GM12878 (cell line): Measurements from ENCODE around the gene GALNS.

Source experiments
- BMI1 ChIP-seq: fragments of 450-650 bp; IDR thresholded peaks from 2 replicates; pipeline ENCODE4 v1.6.1; 2016; ENCODE audit warnings: mild to moderate bottlenecking, moderate library complexity, borderline replicate concordance
- BRCA1 ChIP-seq: IDR thresholded peaks from 2 replicates; pipeline ENCODE4 v1.6.1; 2011; ENCODE audit warnings: low read depth, low read length, improper control_type of control experiment
- ESRRA ChIP-seq: IDR thresholded peaks from 2 replicates; pipeline ENCODE4 v1.6.1; 2012; ENCODE audit warnings: mild to moderate bottlenecking, low read length, improper control_type of control experiment
- FOXK2 ChIP-seq: fragments of 450-650 bp; IDR thresholded peaks from 2 replicates; pipeline ENCODE4 v1.6.1; 2017; ENCODE audit warnings: mild to moderate bottlenecking, moderate library complexity
- MEF2A ChIP-seq: IDR thresholded peaks from 2 replicates; pipeline ENCODE4 v1.6.1; 2011; ENCODE audit warnings: low read depth, mild to moderate bottlenecking, low read length, moderate library complexity; ENCODE audit not compliant: insufficient read depth
- NFYB ChIP-seq: IDR thresholded peaks from 2 replicates; pipeline ENCODE4 v1.6.1; 2011; ENCODE audit warnings: low read depth, mild to moderate bottlenecking, low read length, improper control_type of control experiment, moderate library complexity; ENCODE audit not compliant: insufficient read depth
- POLR2A ChIP-seq: IDR thresholded peaks from 2 replicates; pipeline ENCODE4 v1.6.1; 2011; ENCODE audit warnings: low read depth, mild to moderate bottlenecking, low read length
- SIN3A ChIP-seq: IDR thresholded peaks from 2 replicates; pipeline ENCODE4 v1.6.1; 2012; ENCODE audit warnings: low read depth, low read length, improper control_type of control experiment
- SP1 ChIP-seq: IDR thresholded peaks from one replicate; pipeline ENCODE4 v1.6.1; 2011; ENCODE audit warnings: low read depth, low read length
- SREBF1 ChIP-seq: IDR thresholded peaks from 2 replicates; pipeline ENCODE4 v1.6.1; 2012; ENCODE audit warnings: mild to moderate bottlenecking, low read length
- ZNF274 ChIP-seq: IDR thresholded peaks from one replicate; pipeline ENCODE4 v1.8.0; 2011; ENCODE audit not compliant: insufficient read length, insufficient read depth
- TF ChIP-seq, protein P1 (sequence below), 3 experiments: IDR thresholded peaks in 2 of 3; conservative IDR thresholded peaks in 1 of 3; 2 replicates each; pipeline ENCODE4 v1.5.1; 2011; ENCODE audit warnings: low read depth in 3 of 3, low read length in 3 of 3, mild to moderate bottlenecking in 3 of 3, control low read depth in 2 of 3, moderate library complexity in 2 of 3, inconsistent platforms in 1 of 3, mixed read lengths in 1 of 3; ENCODE audit not compliant: control insufficient read depth in 2 of 3, insufficient read depth in 1 of 3; ENCODE audit errors: extremely low read depth in 1 of 3

DNA sequence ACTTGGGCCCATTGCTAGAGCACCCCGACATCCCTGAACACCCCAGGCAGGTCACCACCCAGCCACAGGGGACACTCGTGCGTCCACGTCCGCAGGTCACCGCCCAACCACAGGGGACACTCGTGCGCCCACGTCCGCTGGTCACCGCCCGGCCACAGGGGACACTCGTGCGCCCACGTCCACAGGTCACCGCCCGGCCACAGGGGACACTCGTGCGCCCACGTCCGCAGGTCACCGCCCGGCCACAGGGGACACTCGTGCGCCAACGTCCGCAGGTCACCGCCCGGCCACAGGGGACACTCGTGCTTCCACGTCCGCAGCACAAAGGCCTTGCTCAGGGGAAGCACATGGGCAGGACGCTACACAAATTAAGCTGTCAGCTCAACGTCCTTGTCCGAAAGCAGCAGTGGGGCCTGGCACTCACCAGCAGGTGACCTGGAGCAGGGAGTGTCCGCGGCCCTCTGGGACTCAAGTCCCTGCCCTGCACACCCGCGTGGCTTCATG, 17.7 kb downstream of the GALNS start:
- TF ChIP-seq SREBF1 (no peak), NFYB (no peak), MEF2A (no peak), ESRRA (no peak), SIN3A (no peak), POLR2A (no peak), FOXK2 (no peak), ZNF274 (no peak), BMI1 (no peak), BRCA1 (no peak), SP1 (no peak)
- TF ChIP-seq, protein P1, sequence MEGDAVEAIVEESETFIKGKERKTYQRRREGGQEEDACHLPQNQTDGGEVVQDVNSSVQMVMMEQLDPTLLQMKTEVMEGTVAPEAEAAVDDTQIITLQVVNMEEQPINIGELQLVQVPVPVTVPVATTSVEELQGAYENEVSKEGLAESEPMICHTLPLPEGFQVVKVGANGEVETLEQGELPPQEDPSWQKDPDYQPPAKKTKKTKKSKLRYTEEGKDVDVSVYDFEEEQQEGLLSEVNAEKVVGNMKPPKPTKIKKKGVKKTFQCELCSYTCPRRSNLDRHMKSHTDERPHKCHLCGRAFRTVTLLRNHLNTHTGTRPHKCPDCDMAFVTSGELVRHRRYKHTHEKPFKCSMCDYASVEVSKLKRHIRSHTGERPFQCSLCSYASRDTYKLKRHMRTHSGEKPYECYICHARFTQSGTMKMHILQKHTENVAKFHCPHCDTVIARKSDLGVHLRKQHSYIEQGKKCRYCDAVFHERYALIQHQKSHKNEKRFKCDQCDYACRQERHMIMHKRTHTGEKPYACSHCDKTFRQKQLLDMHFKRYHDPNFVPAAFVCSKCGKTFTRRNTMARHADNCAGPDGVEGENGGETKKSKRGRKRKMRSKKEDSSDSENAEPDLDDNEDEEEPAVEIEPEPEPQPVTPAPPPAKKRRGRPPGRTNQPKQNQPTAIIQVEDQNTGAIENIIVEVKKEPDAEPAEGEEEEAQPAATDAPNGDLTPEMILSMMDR (IDR thresholded peaks at IDR 0.05 in 2 of 3, conservative IDR thresholded peaks at IDR 0.05 in 1 of 3; ENCODE audit: control insufficient read depth in 2 of 3, extremely low read depth in 1 of 3, insufficient read depth in 1 of 3, low read depth in 3 of 3, low read length in 3 of 3): peak in 1 of 3 experiments; percentile 22; a peak in 1 of 6 replicates
